Measurements from ENCODE around the gene TCIRG1.
A peak's percentile ranks its signal among the peaks of the same experiment; 100 is the strongest.

The TCIRG1 gene

GRCh38 chr11:68040101-68040956, 1.5 kb downstream of the TCIRG1 start:
- DNase-seq, result peak in 2 of 4 experiments; percentile 22 to 27

GRCh38 chr11:68040957-68041591, 2.2 kb downstream of the TCIRG1 start:
- DNase-seq, result no peak

- DNase-seq, result no peak
Observed at GRCh38 chr11:68041617-68042218, 2.9 kb downstream of the TCIRG1 start.

DNA sequence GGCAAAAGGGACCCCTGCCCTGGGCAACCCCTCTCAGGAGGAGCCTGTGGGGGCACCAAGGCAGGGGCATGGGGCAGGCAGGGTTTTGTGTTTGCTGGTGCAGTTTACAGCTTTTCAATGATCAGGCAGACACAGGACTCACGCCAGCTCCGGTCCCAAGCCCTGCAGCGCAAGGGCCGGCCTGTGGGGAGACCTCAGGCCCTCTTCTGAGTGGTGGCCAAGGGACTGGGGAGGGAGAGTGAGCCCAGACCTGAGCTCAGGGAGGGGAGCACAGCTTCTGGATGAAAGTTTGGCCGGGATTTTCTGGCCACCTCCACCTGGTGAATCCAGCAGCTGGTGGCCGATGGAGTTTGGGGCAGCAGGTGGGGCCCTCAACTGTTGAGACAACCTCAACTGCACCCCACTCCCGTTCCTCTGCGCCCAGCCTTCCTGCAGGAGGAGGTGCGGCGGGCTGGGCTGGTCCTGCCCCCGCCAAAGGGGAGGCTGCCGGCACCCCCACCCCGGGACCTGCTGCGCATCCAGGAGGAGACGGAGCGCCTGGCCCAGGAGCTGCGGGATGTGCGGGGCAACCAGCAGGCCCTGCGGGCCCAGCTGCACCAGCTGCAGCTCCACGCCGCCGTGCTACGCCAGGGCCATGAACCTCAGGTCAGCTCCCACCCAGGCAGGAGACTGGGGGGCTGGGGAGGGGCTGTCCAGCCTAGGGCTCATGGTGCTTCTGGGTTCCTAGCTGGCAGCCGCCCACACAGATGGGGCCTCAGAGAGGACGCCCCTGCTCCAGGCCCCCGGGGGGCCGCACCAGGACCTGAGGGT, 3.6 kb downstream of the TCIRG1 start:
- DNase-seq, result no peak

DNA sequence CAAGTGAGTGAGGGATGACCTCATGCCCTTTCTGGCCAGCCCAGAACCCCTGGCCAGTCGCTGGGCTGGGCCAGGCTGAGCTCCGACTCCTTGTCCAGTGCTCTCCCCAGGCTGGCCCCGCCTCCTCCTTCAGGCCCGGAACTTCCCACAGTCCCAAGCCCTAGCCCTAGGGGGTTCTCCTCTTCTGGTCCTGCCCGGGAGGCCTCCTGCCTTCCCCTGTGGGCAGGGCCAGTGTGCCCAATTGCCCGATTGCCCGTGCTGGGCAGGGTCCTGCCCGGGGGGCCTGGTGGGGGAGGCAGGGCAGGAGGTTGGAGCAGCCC, 4.2 kb downstream of the TCIRG1 start:
- no peak for DNase-seq

- DNase-seq, result no peak
Observed at GRCh38 chr11:68043349-68044144, 4.7 kb downstream of the TCIRG1 start.

DNA sequence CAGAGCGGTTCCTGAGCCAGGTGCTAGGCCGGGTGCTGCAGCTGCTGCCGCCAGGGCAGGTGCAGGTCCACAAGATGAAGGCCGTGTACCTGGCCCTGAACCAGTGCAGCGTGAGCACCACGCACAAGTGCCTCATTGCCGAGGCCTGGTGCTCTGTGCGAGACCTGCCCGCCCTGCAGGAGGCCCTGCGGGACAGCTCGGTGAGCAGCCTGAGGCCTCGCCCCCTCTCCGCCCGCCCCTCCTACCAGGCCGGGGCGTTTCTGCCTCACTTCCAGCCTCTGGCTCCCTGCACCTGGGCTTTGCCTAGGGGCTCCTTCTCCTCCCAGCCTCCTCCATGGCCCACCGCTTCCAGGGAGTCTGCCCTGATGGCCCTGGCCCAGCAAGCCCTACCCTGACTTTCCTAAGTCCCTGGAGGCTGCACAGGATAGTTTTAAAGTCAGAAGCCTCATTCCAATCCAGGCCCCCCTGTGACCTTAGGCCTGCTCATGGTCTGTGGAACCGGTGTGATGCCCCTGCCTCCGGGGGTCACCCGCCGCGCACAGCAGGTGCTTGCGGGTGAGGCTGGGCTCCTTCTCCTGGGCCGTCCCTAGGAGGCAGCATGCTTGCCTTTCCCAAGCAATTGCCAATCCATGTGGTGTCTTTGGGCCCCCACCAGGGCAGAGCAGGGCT, 5.5 kb downstream of the TCIRG1 start:
- no peak for DNase-seq

DNA sequence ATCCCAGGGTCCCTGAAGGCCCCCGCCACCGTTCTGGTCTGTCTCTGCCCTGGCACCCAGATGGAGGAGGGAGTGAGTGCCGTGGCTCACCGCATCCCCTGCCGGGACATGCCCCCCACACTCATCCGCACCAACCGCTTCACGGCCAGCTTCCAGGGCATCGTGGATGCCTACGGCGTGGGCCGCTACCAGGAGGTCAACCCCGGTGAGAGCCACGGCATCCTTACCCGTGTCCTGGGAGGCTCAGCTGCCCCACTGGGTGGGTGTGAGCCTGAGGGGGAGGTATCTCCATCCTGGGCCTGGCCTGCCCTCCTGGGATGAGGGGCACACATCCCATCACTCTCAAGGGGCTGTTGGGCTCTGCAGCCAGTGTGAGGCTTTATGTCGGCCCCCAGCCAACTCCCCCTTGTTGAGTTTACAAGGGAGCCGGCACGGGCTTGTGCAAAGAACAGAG, 6.1 kb downstream of the TCIRG1 start:
- no peak for DNase-seq

DNA sequence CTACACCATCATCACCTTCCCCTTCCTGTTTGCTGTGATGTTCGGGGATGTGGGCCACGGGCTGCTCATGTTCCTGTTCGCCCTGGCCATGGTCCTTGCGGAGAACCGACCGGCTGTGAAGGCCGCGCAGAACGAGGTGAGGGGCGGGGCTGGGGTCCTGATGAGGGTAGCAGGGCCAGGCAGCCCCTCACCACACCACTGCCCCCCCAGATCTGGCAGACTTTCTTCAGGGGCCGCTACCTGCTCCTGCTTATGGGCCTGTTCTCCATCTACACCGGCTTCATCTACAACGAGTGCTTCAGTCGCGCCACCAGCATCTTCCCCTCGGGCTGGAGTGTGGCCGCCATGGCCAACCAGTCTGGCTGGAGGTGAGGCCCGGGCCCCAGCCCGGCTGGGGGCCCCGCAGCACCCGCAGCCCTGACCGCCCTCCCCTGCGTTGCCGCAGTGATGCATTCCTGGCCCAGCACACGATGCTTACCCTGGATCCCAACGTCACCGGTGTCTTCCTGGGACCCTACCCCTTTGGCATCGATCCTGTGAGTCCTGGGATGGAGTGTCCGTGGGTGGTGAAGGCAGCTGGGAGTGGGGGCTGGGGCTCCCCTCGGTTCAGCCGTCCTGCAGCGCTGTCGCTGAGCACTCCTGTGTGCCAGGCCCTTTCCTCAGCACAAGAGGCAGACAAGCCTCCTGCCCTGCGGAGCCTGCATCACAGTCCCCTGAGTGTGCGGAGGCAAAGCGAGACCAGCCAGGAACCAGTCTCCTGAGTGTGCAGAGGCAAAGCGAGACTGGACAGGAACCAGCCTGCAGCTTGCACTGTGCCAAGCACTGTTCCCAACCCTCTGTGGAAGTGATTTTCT, 8.8 kb downstream of the TCIRG1 start:
- no peak for DNase-seq

DNA sequence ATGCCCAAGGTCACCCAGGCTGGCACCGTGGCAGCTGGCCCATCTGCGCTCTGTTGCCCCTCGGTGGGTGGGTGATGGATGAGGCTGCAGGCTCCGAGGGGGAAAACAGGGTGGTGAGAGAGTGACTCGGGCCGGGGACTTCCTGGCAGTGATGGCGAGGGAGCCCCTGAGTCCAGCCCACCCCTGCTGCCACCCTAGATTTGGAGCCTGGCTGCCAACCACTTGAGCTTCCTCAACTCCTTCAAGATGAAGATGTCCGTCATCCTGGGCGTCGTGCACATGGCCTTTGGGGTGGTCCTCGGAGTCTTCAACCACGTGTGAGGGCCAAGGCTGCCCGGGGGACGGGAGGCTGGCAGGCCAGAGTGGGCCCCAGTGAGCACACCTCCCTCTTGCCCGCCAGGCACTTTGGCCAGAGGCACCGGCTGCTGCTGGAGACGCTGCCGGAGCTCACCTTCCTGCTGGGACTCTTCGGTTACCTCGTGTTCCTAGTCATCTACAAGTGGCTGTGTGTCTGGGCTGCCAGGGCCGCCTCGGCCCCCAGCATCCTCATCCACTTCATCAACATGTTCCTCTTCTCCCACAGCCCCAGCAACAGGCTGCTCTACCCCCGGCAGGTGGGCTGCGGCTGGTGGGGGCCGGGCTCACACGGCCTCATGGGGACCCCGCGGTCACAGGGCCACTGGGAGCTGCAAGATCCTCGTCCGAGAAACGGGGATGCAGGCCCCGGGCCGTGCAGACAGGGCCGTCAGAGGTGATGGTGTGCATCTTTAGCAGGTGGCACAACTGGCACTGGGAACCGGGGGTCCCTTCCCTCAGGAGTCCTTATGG, 10.1 kb downstream of the TCIRG1 start:
- DNase-seq, result no peak

- DNase-seq, result no peak
Observed at GRCh38 chr11:68049509-68050370, 10.9 kb downstream of the TCIRG1 start.

- DNase-seq, result no peak
Observed at GRCh38 chr11:68050371-68050841, 11.6 kb downstream of the TCIRG1 start.

- no peak for DNase-seq
Observed at GRCh38 chr11:68051191-68052136, 12.6 kb downstream of the TCIRG1 start.

DNA sequence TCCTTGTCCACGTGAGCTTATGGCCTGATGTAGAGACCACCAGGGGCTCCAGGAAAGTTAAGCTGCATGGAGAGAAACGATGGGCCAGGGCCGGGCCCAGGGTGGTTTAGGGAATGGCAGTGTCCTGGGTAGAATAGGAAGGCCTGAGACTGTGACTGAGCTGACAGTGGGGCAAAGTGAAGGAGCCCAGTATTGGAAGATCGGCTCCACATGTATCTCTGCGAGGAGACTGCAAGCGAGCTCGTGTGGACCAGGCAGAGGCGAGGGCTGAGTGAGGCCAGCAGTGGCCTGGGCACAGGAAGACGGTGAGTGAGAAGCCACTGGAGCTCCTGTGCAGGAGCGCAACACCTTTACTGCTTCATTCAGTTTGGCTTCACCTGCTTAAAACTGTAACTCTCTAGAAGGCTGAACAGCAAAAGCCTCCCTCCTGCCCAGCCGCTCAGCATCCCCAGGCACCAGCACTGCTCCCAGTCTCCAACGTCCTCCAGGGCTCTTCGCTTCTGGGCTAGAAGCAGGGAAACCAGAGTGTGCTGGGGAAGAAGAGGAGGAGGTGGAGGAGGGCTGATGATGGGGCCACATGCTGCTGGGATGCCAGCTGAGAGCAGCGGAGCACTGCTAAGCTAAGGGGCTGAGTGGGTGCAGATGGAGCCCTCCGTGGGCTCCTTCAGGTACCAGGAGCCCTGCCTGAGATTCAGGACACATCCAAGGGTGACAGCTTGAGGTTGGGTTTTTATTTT, 13.5 kb downstream of the TCIRG1 start:
- no peak for DNase-seq

DNA sequence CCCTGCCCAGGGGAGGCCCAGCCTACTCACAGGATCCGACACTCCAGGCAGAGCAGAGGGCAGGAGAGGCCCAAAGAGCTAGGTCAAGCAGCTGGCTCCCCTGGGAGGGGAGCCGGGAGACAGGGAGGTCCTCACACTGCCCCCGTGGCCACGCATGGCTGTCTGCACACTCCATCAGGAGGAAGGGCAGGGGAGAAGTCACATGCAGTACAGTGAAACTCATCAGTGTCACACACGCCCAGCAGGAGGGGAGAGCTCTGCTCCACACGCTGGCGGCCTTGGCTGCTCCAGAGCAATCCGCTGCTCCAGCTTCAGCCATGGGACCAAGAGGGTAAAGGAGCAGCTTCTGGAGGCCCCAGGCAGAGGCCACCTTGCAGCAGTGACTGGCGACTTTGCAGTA, 14.3 kb downstream of the TCIRG1 start:
- no peak for DNase-seq

- no peak for DNase-seq
Observed at GRCh38 chr11:68053981-68054812, 15.4 kb downstream of the TCIRG1 start.
